GM18502 (cell line): ENCODE data around the gene TCEANC.
A peak's percentile ranks its signal among the peaks of the same experiment; 100 is the strongest.
"Not testable (repeated sequence)": the region's sequence is repeated elsewhere in the genome, so short reads cannot be mapped to it uniquely, and the experiment has no call there.

Source experiments
- ATAC-seq: cut with Tn5 transposase; IDR thresholded peaks from one replicate; pipeline ENCODE4 v1.9.1; 2021; ENCODE audit warnings: mild to moderate bottlenecking; ENCODE audit not compliant: unreplicated experiment, poor library complexity

Gene TCEANC, protein sequence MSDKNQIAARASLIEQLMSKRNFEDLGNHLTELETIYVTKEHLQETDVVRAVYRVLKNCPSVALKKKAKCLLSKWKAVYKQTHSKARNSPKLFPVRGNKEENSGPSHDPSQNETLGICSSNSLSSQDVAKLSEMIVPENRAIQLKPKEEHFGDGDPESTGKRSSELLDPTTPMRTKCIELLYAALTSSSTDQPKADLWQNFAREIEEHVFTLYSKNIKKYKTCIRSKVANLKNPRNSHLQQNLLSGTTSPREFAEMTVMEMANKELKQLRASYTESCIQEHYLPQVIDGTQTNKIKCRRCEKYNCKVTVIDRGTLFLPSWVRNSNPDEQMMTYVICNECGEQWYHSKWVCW

DNA sequence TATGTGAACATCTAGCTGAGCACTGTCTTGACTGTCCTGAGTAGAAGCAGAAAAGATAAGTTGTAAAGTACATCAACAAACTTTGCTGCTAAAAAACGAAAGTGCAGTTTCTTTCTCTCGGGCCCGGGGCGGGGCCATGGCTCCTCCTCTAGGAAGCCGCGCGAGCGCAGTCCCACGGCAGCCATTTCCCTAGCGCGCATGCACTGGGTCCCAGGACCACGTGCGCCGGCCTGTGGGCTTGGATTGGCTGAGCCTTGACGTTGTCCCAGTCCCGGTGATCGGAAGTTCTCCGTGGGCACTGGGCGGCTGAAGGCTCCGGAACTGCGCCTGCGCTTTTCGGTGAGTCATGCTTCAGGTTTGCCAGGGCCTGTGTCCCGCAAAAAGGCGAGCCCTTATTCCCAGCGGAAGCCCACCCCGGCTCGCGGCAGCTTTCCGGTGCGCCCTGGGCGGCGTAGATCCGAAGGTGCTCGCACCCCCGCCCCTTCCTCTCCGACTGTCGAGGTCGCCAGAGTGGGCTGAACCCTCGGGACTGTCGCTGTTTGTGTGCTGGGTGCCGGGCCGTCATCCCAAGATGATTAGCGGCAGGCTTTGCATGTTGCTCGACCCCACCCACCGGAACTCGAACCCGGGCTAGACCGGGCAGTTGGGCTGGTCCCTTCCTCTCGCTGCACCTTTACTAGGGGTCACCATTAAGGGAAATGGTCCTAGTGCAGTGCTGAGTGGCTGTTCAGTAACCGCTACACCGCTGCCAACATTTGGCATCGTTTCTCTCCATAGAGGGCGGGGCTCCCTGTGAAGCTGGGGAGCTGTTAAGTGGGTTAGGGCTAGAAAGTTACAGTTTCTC is at the start of gene TCEANC:
Gene TCEANC (plus strand): TSS at position 292 of the 844 bp plus-strand sequence. CDS start 9,368 bp downstream, outside the sequence.
- peak; percentile 97 for ATAC-seq

DNA sequence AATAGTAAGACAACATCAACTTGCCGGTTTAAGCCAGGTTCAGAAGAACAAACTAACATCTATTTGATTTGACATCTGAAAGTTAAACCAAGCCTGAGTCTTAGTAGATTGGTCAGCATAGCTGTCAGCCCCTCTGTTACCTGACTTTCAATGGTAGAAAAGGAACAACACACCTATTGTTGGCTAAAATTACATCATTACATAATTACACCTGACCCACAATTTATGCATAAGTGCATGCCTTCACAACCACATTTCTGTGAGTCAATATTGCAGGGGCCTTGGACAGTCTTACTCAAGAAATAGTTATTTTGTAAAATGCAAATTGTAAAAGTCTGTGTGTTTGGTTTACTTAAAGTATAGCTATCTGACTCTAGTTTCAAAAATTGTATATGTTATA is 47.3 kb upstream of the TCEANC start:
- ATAC-seq, result no peak

DNA sequence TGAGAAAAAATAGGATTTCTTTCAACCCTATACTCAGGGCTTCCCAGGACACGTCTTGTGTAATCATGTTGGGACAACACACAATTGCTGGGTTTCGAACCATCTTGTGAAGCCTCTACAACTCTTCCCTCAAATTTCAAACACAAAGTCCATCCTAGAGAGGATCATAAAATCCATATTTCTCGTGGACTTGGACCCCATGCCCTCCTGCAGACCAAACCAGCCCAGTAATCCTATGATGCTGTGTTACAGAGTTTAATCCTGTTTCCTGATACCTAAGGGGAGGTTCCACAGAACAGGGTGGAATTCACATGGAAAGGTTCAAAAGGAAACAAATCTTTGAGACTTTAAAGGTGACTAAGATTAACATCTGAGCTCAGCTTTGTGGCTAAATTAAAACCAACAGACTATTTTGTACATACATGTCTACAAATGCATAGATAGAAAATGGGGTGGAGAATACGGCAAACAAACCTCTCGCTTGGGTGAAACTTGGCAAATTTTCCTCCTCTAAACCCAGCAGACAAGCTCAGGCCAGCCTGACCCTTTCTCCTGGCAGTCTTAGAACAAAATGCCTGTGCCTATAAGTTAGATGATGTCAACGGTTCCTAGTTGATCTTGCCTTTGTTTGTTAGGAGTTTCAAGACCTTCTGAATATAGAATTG is 45.5 kb upstream of the TCEANC start:
- no peak for ATAC-seq

DNA sequence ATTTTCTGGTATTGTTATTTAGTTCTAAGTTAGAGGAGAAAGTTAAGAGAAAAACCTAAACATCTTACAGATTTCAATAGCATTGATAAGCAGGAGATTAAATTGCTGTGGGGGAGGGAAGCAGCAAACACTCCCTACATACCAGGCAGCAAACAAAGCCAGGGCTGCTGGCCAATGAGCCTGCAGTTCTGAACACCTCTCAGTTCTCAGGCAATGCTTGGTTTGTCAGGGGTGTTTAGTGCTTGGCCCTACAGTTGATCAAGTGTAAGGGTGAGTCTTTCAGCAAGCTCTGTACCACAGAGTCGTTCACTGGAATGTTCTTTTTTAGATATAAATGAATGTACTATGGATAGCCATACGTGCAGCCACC is 45.0 kb upstream of the TCEANC start:
- ATAC-seq, result no peak

DNA sequence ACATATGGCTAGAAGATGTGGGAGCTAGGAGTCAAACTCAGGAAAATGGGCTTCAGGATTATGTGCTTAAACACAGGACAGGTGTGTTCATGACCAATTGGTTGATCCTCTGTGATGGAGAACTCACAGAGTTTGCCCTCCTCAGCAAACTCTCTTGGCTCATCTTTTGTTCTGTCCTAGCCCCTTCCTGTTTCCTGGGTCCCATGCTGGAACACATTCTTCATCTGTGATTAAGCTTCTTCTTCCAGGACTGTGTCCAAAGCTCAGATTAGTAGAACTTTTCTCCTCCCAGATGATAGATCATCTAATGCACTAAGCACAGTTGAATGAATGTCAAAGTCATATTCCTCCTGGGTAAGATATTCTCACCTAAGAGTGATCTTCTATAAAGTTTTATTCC is 38.8 kb upstream of the TCEANC start:
- no peak for ATAC-seq

DNA sequence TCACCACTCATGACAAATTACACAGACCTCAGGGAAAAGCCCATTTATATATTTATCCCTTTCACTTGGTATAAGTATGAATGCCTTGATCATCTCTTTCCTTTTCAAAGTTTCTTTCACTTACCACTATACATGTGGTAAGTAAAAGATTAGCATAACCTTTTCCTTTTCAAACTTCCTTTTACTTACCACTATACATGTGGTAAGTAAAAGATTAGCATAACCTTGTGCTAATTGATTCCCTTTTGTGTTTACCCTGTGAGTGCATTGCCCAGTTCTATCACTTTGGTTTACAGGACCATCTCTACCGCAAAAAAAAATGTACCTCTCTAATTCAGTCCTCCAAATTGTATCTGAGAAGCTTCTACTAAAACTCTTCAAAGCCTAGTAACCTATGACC is 32.7 kb upstream of the TCEANC start:
- no peak for ATAC-seq

DNA sequence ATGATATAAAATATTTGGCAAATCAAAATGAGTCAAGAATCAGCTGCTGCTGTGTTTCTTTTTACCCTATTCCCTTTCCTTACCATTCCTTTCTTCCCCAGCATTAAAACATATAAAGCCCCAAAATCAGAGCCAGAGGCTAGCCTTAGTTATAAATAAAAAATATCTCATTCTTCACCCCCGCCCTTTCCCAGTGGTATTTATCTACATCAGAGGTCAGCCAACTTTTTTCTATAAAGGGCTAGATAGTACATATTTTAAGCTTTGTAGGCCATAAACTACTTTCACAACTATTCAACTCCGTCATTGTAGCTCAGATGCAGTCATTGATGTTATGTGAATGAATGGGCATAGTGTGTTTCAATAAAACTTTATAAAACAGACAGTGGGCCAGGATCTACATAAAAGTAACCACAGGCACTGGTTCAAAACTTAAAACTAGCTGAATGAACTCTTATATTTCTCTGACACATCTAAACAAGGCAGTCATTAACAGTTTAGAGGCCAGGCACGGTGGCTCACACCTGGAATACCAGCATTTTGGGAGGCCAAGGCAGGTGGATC is 30.5 kb upstream of the TCEANC start:
- no peak for ATAC-seq

DNA sequence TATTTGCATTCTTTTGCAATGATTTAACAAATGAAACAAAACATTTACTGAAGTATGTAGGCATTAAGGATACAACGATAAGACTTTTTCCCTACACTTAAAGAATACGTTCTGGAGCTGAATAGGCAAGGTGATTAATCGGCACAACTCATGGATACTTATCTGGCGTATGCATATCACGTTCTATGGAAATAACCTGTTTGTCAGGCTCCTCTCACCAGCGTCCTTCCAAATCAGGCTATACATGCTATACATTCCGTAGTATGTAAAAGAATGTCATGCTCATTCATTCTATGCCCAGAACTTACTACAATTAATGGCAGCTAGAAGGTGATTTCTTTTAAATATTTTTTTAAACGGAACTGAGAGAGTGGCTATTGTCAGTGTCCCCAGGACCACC is 25.6 kb upstream of the TCEANC start:
- ATAC-seq, result no peak

DNA sequence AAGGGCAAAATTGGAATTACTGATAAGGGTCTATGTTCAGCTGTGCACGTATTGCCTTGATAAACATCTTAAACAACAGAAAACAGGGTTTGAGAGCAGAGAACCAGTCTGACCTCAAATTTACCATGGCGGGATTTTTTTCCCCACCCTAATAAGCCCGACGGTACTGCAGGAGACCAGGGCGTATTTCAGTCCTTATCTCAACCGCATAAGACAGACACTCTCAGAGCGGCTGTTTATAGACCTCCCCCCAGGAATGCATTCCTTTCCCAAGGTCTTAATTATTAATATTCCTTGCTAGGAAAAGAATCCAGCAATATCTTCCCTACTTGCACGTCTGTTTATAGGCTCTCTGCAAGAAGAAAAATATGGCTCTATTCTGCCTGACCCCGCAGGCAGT is 15.7 kb upstream of the TCEANC start:
- not testable (repeated sequence) for ATAC-seq

DNA sequence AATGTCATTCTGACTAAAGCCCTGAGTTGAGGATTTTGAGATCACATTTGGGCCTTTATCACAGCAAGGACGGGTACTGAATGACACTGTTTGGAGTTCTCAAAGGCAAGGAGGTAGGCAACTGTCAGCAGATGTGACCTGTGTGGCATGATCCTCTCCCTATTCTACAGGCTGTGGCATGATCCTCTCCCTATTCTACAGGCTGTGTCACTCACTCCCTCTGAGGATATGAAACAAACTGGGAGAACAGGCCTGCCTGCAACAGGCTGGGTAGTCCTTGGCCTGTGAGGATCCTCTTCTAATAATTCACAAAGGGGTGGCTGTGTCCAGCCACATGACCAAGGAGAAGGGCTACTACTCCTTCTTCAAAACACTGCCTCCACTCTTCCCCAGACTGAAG is 14.9 kb upstream of the TCEANC start:
- no peak for ATAC-seq

DNA sequence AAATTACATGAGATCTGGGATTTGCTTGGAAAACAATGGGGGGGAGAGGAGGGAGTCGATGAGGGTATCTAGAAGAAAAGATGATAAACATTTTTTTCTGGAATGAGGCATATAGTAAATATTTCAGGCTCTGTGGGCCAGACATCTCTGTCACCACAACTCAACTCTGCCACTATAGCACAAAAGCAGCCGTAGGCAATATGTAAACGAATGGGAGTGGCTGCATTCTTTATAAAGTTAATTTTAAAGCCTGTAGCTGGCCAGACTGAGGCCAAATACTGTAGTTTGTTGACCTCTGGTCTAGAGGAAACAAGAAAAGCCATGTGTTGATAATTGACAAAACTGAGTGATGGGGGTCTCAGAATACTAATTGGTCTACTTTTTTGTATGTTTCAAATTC is 14.1 kb upstream of the TCEANC start:
- no peak for ATAC-seq

DNA sequence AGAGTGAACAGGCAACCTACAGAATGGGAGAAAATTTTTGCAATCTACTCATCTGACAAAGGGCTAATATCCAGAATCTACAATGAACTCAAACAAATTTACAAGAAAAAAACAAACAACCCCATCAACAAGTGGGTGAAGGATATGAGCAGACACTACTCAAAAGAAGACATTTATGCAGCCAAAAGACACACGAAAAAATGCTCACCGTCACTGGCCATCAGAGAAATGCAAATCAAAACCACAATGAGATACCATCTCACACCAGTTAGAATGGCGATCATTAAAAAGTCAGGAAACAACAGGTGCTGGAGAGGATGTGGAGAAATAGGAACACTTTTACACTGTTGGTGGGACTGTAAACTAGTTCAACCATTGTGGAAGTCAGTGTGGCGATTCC is 11.3 kb upstream of the TCEANC start:
- ATAC-seq, result not testable (repeated sequence)

DNA sequence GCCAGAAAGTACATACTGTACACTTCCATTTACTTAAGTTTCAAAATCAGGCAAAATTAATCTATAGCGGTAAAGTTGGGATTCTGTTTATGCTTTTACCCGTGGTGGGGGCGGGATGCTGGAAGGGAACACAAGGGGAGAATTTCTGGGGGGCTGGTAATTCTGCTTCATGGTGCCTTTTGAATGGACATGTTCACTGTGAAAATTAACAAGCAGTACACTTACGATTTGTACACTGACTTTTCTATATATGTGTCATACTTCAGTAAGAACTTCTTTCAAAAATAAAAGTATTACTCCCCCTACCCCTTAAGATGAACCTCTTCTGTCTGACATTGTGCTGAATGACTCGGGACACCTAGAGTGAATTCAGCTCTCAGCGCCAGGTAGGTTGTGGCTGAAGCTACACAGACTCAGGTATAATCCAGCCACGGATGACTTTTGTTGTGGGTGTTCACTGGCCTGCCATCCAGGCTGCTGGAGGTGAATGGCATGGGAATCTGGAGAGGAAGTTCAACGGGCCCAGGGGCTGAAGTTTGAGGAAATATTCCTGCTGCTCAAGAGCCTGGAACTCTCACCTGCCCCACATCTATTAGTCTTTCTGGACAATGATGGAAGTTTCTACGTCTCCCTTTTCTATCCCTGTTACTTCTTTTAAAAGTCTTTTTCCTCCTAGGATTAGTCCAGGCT is 7.3 kb upstream of the TCEANC start:
- no peak for ATAC-seq

DNA sequence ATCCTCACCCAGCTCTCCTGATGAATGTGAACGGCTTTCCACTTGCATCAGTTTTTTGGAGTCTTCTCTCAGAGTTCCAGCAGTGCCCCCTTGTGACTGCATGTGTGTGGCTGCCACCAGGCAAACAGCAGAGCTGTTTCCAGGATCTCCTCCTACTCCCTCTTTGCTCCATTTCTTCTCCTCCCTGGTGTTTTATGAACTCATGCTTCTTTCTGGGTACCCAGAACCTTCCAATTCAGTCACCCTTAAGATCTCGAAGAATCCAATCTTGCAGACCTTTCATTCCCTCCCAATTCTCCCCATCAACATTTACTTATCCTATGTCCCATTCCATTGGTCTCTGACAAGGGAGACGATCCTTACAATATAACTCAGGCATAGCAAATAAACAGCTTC is 6.8 kb upstream of the TCEANC start:
- ATAC-seq, result no peak

DNA sequence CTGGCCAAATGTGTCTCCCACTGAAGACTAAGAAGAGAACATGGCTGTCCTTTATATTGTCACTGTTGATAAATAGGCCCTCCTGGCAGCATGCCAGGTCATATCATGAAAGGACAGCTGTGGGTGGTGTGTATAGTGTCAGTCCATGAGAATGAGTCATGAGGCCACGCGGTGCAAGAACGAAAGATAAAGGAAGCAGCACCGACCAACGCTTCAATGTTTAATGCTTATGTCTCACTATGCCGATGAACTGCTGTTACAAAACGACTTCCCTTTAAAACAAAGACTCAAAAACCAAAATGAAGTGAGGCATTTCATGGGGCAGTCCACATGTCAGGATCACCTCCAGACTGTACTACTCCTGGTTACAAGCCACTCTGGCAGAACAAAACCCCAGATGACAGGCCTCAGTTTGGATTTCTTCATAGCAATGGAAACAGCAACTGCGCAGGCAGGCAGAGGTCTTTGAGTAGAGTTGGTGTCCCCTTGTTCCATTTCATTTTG is 5.2 kb upstream of the TCEANC start:
- ATAC-seq, result no peak

DNA sequence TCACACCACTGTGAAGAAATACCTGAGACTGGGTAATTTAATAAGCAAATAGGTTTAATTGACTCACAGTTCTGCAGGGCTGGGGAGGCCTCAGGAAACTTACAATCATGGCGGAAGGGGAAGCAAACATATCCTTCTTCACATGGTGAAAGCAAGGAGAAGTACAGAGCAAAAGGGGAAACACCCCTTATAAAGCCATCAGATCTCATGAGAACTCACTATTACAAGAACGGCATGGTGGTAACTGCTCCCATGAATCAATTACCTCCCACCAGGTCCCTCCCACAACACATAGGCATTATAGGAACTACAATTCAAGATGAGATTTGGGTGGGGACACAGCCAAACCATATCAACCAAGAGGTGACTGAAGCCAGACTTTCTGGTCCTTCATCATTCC is 4.6 kb upstream of the TCEANC start:
- not testable (repeated sequence) for ATAC-seq

DNA sequence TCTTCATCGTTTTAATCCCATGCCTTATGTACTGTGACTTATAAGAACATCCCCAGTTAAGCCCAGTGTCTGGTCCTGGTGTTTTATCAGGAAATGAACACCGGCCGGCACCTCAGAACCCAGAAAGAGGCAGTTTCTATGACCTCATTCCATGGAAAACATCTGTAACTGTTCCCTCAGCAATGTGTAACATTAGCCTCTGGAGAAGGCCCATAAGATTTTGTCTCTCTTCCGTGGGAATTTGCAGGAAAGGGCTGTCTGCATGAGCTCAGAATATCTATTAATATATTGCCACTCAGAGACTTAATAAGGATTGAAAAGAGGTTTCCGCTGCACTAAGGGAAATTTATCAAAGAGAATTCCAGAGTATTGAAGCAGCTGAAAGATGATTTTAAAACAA is 3.1 kb upstream of the TCEANC start:
- no peak for ATAC-seq

DNA sequence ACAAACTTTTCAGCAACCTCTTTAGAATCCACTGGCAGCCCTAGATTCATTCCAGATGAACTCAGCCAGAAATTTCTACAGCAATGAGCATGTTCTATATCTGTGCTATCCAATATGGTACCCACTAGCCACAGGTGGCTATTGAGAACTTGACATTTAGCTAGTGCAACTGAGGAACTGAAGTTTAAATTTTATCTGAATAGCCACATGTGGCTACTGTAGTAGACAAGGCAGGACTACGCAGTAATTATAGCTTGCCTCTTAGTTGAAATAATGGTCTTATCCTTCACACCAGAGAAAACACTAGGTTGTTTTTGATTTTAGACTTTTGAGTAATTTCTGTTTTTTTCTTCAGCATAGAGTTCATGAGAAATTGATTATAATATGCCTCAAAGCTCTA is 2.6 kb upstream of the TCEANC start:
- no peak for ATAC-seq

DNA sequence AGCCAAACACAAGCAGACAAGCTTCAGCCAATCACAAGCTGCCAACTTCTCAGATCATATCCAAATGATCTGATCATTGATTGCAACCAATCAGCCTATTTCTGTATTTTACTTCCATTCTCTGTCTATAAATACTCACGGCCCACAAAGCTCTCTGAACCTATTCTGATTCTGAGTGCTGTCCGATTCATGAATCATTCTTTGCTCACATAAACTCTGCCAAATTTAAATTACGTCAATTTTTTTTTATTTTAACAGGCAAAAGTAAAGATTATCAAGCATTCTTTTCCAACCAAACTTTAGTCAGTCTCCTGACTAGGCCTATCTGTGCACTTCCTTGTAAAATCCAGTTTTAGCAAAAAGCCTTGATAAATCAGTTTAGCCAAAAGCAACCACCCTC is 1.8 kb upstream of the TCEANC start:
- ATAC-seq, result no peak

DNA sequence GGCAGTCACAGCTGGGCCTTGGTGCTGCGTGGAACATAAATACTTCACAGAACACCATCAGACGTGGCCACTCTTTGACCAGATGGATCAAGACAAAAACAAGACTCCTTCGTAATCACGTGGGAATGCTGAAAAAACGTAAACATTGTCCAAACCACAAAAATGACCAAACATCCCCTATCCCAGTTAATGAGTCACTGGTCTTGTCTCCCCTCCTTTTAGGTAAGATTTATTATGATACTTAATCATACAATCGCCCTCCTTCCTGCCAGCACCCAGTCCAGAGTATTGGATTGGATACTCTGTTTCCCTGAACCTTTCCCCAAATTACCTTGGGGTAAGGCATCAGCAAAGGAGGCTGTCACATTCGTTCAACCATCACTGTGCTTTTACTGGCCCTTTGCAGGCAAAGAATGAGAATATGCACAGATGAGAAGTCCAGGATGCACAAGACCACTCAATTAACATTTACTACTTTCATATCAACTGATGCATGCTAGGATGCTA is 601 bp upstream of the TCEANC start:
- ATAC-seq, result no peak
